ENCODE measurements around the gene NFIX. TPM values are rescaled to one million over a fixed set of nuclear protein-coding genes. Genes with fewer than 3 reads are reported as not detected.

The NFIX gene
- total and polyA plus RNA-seq, 12 donors, result 1.3 to 72.8 (median 28.6) TPM

- no peaks in the 10 kb centered on the region for H3K9me3 ChIP-seq (replicated peaks in 1 of 3)
- 46 to 53% (median 50%) methylated on average over 20 to 44 of the region's 44 CpGs for WGBS, 4 donors
- intact Hi-C loops (cut with DNase I), result no loop called here
- TF ChIP-seq POLR2A (IDR thresholded peaks at IDR 0.05) (no peak), CTCF (IDR thresholded peaks at IDR 0.05) (peak in 1 of 6 experiments; percentile 22)
- H3K36me3 ChIP-seq (replicated peaks in 1 of 2), result no peaks in the 10 kb centered on the region
- H3K4me1 ChIP-seq (replicated peaks in 1 of 2), result peaks cover 12 to 21% of the 10 kb centered on the region in 2 donors
- DNase-seq, result no peak
- peaks cover 8% of the 10 kb centered on the region for H3K27me3 ChIP-seq
- no peak overlapping the region for H3K4me3 ChIP-seq
- peak overlapping the region in 1 of 5 donors; percentile 5 for H3K27ac ChIP-seq
Measured at GRCh38 chr19:13095934-13096927, 101.0 kb downstream of the NFIX start.

- H3K27me3 ChIP-seq, result peaks cover 8% of the 10 kb centered on the region
- H3K27ac ChIP-seq, result peak overlapping the region in 1 of 5 donors; percentile 93
- WGBS, 4 donors, result 35 to 46% (median 41%) methylated on average over 20 of the region's 20 CpGs
- H3K36me3 ChIP-seq (replicated peaks in 1 of 2), result no peaks in the 10 kb centered on the region
- intact Hi-C loops (cut with DNase I), result no loop called here
- peaks cover 12 to 21% of the 10 kb centered on the region in 2 donors for H3K4me1 ChIP-seq (replicated peaks in 1 of 2)
- DNase-seq, result no peak
- H3K9me3 ChIP-seq (replicated peaks in 1 of 3), result no peaks in the 10 kb centered on the region
- TF ChIP-seq POLR2A (IDR thresholded peaks at IDR 0.05), result no peak
- no peak for TF ChIP-seq CTCF (IDR thresholded peaks at IDR 0.05)
- H3K4me3 ChIP-seq, result peak overlapping the region in 1 of 4 donors; percentile 48
Measured at GRCh38 chr19:13097033-13097462, 101.8 kb downstream of the NFIX start.

- Histone ChIP-seq H3K27ac (peak overlapping the region in 1 of 5 donors; percentile 93), H3K9me3 (replicated peaks in 1 of 3) (no peaks in the 10 kb centered on the region), H3K27me3 (peaks cover 8% of the 10 kb centered on the region), H3K4me1 (replicated peaks in 1 of 2) (peaks cover 16 to 26% of the 10 kb centered on the region in 2 donors), H3K36me3 (replicated peaks in 1 of 2) (no peaks in the 10 kb centered on the region), H3K4me3 (peak overlapping the region in 1 of 4 donors; percentile 48)
- DNase-seq, result peak in 2 of 7 donors; percentile 35 to 46
- intact Hi-C loops (cut with DNase I), result no loop called here
- 9 to 30% (median 14%) methylated on average over 12 to 68 of the region's 69 CpGs for WGBS, 4 donors
- TF ChIP-seq CTCF (IDR thresholded peaks at IDR 0.05) (no peak), POLR2A (IDR thresholded peaks at IDR 0.05) (no peak)
Measured at GRCh38 chr19:13097463-13098258, 102.4 kb downstream of the NFIX start.

Measured in adrenal gland (tissue), 12 donors.